Activated CD8-positive, alpha-beta T cell treated with anti-CD3 and anti-CD28 coated beads, Interleukin-2, amount 10 ng/mL, durations not matched to agents 7 days and 5 days (primary cell): ENCODE data around the gene NAGK. TPM values are rescaled to one million over a fixed set of nuclear protein-coding genes. Genes with fewer than 3 reads are reported as not detected.
"Not testable (repeated sequence)": the region's sequence is repeated elsewhere in the genome, so short reads cannot be mapped to it uniquely, and the experiment has no call there.

ENCODE experiments used
- ATAC-seq: fragments of 150-1000 bp; cut with Tn5 transposase; one replicate; pipeline ENCODE4 v1.10.0; 2021; ENCODE audit warnings: moderate library complexity
- CTCF ChIA-PET: fragments of 350-600 bp; sonication (Branson Sonifier 250); formaldehyde crosslinking; loops from one replicate; lab custom pipeline; 2021; ENCODE audit warnings: antibody characterized with exemption; lab: Charles Lee
- POLR2A ChIA-PET: fragments of 350-600 bp; sonication (Branson Sonifier 250); formaldehyde crosslinking; loops from one replicate; lab custom pipeline; 2021; ENCODE audit warnings: antibody characterized with exemption; lab: Charles Lee
- DNase-seq: peaks from one replicate; pipeline ENCODE4 v3.0.0-alpha.2; 2020
- H3K27ac Mint-ChIP-seq: one replicate; pipeline ENCODE4 v1.8.0; 2021; ENCODE audit warnings: mild to moderate bottlenecking, mixed read lengths
- H3K27me3 Mint-ChIP-seq: one replicate; pipeline ENCODE4 v1.8.0; 2021; ENCODE audit warnings: low read depth, mixed read lengths
- H3K36me3 Mint-ChIP-seq: one replicate; pipeline ENCODE4 v1.8.0; 2021; ENCODE audit warnings: low read depth, mixed read lengths
- H3K4me1 Mint-ChIP-seq: one replicate; pipeline ENCODE4 v1.8.0; 2021; ENCODE audit warnings: low read depth, mixed read lengths
- H3K4me3 Mint-ChIP-seq: one replicate; pipeline ENCODE4 v1.8.0; 2021; ENCODE audit warnings: mild to moderate bottlenecking, mixed read lengths
- H3K9me3 Mint-ChIP-seq: one replicate; pipeline ENCODE4 v1.8.0; 2022; ENCODE audit warnings: mixed read lengths; ENCODE audit not compliant: insufficient read depth
- total RNA-seq, 2 experiments: library from RNA; stranded (reverse); gene quantifications; one replicate each; pipeline ENCODE4 v1.2.3, GENCODE V29; 2021

The NAGK gene
- total RNA-seq, 2 experiments from 2014 or later = 68.3 to 75.3 TPM

DNA sequence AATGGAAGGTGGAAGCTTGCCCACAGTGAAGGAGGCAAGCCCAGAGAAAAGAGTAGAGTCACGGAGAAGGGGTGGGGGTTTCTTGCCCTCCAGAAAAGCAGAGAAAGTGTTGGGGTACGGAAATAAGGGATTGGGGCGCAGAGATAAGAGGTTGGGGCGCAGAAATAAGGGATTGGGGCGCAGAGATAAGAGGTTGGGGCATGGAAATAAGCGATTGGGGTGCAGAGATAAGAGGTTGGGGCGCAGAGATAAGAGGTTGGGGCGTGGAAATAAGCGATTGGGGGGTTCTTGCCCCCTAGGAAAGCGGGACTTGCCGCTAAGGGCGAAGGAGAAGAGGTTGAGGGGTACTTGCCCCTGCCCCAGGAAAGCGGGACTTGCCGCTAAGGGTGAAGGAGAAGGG lies 21.0 kb downstream of the NAGK start:
- POLR2A ChIA-PET, H3K36me3 Mint-ChIP-seq, H3K4me3 Mint-ChIP-seq, H3K27ac Mint-ChIP-seq, CTCF ChIA-PET, H3K4me1 Mint-ChIP-seq, DNase-seq, ATAC-seq, H3K9me3 Mint-ChIP-seq: not testable (repeated sequence)
- peaks cover 12% of the 10 kb centered on the region for H3K27me3 Mint-ChIP-seq

DNA sequence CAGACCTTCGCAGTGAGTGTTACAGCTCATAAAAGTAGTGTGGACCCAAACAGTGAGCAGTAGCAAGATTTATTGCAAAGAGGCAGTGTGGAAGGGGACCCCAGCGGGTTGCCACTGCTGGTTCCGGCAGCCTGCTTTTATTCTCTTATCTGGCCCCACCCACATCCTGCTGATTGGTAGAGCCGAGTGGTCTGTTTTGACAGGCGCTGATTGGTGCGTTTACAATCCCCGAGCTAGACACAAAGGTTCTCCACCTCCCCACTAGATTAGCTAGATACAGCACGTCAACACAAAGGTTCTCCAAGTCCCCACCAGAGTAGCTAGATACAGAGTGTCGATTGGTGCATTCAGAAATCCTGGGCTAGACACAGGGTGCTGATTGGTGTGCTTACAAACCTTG lies 23.4 kb downstream of the NAGK start:
- H3K9me3 Mint-ChIP-seq, H3K4me3 Mint-ChIP-seq, H3K27ac Mint-ChIP-seq, H3K27me3 Mint-ChIP-seq, DNase-seq, H3K4me1 Mint-ChIP-seq, ATAC-seq, H3K36me3 Mint-ChIP-seq: not testable (repeated sequence)
- CTCF ChIA-PET = interaction anchor here (1.1 to 1.8 kb wide), 3 partner anchors 9 to 231 kb away, joined by 3 to 13 read pairs (median 4); partner anchors contain the start of gene MPHOSPH10
- POLR2A ChIA-PET = interaction anchor here (0.9 kb wide), 1 partner anchor 23 kb away, joined by 5 read pairs; the partner anchor contains the start of gene NAGK

DNA sequence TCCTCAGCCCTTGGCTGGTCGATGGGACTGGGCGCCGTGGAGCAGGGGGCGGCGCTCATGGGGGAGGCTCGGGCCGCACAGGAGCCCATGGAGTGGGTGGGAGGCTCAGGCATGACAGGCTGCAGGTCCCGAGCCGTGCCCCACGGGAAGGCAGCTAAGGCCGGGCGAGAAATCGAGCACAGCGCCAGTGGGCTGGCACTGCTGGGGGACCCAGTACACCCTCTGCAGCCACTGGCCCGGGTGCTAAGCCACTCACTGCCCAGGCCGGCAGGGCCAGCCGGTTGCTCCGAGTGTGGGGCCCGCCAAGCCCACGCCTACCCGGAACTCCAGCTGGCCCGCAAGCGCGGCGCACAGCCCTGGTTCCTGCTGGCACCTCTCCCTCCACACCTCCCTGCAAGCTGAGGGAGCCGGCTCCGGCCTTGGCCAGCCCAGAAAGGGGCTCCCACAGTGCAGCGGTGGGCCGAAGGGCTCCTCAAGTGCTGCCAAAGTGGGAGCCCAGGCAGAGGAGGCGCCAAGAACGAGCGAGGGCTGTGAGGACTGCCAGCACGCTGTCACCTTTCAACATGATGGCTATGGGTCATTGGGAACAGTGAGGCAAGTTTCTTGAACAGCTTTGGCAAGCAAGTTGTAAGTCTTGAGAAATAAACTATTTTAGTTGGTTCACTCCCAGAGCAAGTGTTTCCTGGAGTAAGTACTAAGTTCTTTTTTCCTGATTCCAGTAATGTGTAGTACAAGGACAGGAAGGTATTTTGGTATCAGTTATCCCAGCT lies 24.2 kb downstream of the NAGK start:
- H3K27me3 Mint-ChIP-seq, H3K27ac Mint-ChIP-seq, H3K4me3 Mint-ChIP-seq, H3K4me1 Mint-ChIP-seq, ATAC-seq, H3K9me3 Mint-ChIP-seq, DNase-seq, H3K36me3 Mint-ChIP-seq: not testable (repeated sequence)
- CTCF ChIA-PET = interaction anchor here (1.4 to 1.8 kb wide), 2 partner anchors 8 to 38 kb away, joined by 3 to 13 read pairs; partner anchors contain the start of gene MPHOSPH10
- POLR2A ChIA-PET = interaction anchor here (0.9 kb wide), 1 partner anchor 24 kb away, joined by 5 read pairs; the partner anchor contains the start of gene NAGK

DNA sequence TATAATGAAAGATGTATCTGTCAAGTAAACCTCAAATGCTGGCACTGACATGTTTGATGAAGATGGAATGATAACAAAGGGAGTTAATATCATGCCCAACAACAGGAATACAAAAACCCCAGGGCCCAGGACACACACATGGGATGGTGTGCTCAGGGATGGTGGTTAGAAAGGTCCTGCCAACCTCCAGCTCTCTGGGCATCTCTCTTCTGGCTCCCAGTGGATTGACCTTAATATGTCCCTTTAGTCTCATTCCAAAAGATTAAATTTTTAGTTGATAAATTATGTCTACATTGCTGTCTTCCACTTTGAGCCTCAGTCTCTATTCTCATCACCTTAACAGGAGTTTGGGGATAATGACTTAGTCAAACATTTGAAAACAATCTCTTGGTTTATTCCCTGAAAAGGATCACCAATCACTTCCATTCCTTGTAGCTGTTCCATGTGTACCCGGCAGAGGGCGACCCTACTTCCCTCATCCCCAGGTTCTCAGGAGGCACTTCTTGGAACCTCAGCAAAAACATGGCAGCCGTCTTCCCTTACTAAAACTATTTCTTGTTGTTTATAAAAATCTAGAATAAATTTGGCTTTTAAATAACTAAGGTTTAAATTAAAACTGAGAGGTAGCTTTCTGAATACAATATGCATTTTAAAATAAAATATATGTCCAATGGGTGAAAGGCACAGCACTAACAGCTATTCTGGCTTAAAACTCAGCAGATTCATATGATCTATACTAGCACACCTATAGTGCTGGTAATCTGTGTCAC lies 31.9 kb downstream of the NAGK start:
- Mint-ChIP-seq H3K4me1 (peaks cover 5% of the 10 kb centered on the region), H3K4me3 (no peak overlapping the region), H3K36me3 (no peaks in the 10 kb centered on the region), H3K27me3 (no peaks in the 10 kb centered on the region), H3K27ac (no peak overlapping the region), H3K9me3 (no peaks in the 10 kb centered on the region)
- ChIA-PET CTCF (interaction anchor here (0.8 to 4.8 kb wide), 16 partner anchors 9 to 183 kb away, joined by 3 to 56 read pairs (median 5); partner anchors contain the start of genes MCEE, MPHOSPH10 and NAGK), POLR2A (interaction anchor here (0.9 kb wide), 2 partner anchors 9 to 32 kb away, joined by 3 read pairs; partner anchors contain the start of gene NAGK)
- DNase-seq (peak; percentile 52), ATAC-seq (peak; percentile 71)

DNA sequence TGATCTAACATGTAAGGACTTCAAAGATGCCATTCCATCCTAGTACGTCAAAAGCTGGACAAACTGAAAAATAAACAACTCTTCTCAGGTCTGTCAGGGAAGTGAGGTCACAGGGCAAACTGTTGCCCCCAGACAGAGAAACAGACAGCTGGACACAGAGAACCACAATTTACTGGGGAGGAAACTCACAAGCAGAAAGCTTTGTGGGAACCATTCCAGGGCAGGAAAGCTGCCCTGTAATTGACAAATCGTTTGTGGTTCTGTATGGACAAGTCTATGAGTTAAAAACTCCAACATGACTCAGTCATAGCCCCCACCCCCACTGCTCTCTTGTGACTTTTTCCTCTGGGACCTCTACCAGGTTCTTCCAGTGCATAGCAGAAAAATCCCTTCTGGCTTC lies 33.2 kb downstream of the NAGK start:
- Mint-ChIP-seq H3K9me3 (no peaks in the 10 kb centered on the region), H3K27ac (no peak overlapping the region), H3K27me3 (no peaks in the 10 kb centered on the region), H3K4me1 (peaks cover 5% of the 10 kb centered on the region), H3K36me3 (no peaks in the 10 kb centered on the region), H3K4me3 (no peak overlapping the region)
- ChIA-PET CTCF (interaction anchor here (0.8 to 4.8 kb wide), 9 partner anchors 9 to 117 kb away, joined by 4 to 56 read pairs (median 11); partner anchors contain the start of genes MCEE and NAGK), POLR2A (no interaction called here)
- no peak for DNase-seq
- no peak for ATAC-seq

DNA sequence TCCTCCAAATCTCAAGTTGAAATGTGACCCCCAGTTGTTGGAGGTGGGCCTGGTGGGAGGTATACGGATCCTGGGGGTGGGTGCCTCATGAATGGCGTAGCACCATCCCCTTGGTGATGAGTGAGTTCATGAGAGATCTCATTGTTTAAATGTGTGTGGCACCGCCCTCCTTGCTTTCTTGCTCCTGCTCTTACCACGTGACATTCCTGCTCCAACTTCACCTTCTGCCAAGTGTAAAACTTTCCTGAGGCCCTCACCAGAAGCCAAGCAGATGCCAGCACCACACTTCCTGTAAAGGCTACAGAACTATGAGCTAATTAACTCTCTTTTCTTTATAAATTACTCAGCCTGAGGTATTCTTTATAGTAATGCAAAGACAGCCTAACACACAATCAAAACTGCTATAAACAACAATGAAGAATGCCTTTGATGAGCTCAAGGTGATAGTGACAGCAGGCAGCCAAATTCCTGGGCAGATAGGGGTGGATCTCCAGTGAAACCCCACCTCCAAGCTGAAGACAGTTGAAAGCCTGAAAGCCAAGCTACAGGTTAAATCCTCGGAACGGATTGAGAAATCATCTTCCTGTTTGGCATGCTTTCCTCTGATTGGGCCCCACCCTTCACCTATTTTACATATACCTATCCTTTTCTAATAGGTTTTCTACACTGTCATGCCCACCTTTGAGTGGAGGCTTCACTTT lies 34.7 kb downstream of the NAGK start:
- DNase-seq (no peak), ATAC-seq (no peak)
- Mint-ChIP-seq H3K9me3 (no peaks in the 10 kb centered on the region), H3K4me3 (no peak overlapping the region), H3K27ac (no peak overlapping the region), H3K4me1 (peaks cover 5% of the 10 kb centered on the region), H3K36me3 (no peaks in the 10 kb centered on the region), H3K27me3 (no peaks in the 10 kb centered on the region)
- CTCF ChIA-PET = interaction anchor here (1.4 kb wide), 1 partner anchor 8 kb away, joined by 3 read pairs; no protein-coding TSS in a partner anchor
- POLR2A ChIA-PET = no interaction called here

DNA sequence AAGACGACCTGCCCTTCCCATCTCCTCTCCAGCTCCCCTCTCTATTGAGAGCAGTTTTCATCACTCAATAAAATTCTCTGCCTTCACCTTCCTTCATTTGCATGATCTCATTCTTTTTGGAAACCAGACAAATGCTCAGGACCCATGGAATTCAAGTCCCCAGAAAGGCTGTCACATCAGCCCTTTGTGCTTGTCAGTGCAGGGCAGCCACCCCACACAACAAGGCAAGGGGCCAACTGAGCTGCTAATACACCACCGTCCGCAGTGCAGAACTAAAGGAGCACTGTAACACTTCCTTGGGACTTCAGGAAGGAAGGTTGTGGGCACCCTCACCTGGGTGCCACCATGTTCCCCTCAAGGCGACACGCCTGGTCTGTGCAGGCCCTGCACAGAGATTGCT lies 35.4 kb downstream of the NAGK start:
- no peaks in the 10 kb centered on the region for H3K9me3 Mint-ChIP-seq
- ATAC-seq = no peak
- CTCF ChIA-PET = interaction anchor here (1.4 kb wide), 1 partner anchor 7 kb away, joined by 3 read pairs; no protein-coding TSS in a partner anchor
- POLR2A ChIA-PET = no interaction called here
- H3K36me3 Mint-ChIP-seq = no peaks in the 10 kb centered on the region
- H3K4me1 Mint-ChIP-seq = peaks cover 5% of the 10 kb centered on the region
- DNase-seq = no peak
- H3K27ac Mint-ChIP-seq = no peak overlapping the region
- no peaks in the 10 kb centered on the region for H3K27me3 Mint-ChIP-seq
- H3K4me3 Mint-ChIP-seq = no peak overlapping the region

DNA sequence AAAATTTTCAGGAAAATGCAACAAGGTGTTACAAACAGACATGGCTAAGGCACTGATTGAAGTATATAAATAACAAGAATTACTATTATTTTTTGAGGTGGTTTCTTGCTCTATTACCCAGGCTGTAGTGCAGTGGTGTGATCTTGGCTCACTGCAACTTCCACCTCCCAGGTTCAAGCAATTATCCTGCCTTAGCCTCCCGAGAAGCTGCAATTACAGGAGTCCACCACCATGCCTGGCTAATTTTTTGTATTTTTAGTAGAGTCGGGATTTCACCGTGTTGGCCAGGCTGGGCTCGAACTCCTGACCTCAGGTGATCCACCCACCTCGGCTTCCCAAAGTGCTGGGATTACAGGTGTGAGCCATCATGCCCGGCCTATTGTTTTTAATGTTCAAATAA lies 38.0 kb downstream of the NAGK start:
- POLR2A ChIA-PET, H3K36me3 Mint-ChIP-seq, H3K9me3 Mint-ChIP-seq, H3K27ac Mint-ChIP-seq, ATAC-seq, H3K4me3 Mint-ChIP-seq, DNase-seq, H3K4me1 Mint-ChIP-seq, H3K27me3 Mint-ChIP-seq: not testable (repeated sequence)
- CTCF ChIA-PET = interaction anchor here (0.8 kb wide), 1 partner anchor 35 kb away, joined by 5 read pairs; no protein-coding TSS in a partner anchor

DNA sequence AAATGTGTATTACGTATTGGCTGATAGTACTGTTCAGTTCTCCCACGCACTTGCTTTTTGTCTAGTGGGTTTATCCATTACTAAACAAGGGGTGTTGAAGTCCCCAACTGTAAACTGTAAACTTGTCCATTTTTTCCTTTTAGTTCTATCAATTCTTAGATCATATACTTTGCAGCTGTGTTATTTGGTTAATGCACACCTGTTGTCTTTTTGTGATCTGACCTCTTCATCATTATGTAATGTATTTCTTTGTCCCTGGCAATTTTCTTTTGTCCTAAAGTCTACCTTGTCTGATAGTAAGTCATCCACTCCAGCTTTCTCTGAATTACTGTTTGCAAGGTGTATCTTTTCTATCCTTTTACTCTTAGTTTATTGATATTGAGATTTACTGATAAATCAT lies 39.6 kb downstream of the NAGK start:
- Mint-ChIP-seq H3K4me3 (no peak overlapping the region), H3K27me3 (no peaks in the 10 kb centered on the region), H3K4me1 (no peaks in the 10 kb centered on the region), H3K36me3 (peaks cover 14% of the 10 kb centered on the region), H3K27ac (no peak overlapping the region), H3K9me3 (no peaks in the 10 kb centered on the region)
- ChIA-PET CTCF (no interaction called here), POLR2A (no interaction called here)
- ATAC-seq = no peak
- no peak for DNase-seq

DNA sequence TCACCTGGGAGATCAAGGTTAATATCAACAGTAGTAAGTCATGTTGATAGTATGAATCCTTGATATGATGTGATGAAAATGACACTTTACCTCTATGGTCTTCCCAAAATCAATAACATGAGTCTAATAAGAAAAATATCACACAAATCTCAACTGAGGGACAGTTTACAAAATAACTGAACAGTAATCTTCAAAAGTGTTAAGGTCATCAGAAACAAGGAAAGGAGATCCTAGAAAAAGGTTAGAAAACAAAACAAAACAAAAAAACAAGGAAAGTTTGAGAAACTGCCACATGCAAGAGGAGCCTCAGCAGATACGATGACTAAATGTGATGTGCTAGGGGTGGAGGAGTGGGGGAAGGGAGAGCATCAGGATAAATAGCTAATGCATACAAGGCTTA lies 45.4 kb downstream of the NAGK start:
- H3K36me3 Mint-ChIP-seq = peaks cover 17% of the 10 kb centered on the region
- no peak overlapping the region for H3K4me3 Mint-ChIP-seq
- H3K4me1 Mint-ChIP-seq = no peaks in the 10 kb centered on the region
- no peak for ATAC-seq
- no peaks in the 10 kb centered on the region for H3K27me3 Mint-ChIP-seq
- CTCF ChIA-PET = interaction anchor here (1.0 to 1.4 kb wide), 2 partner anchors 13 to 114 kb away, joined by 4 to 7 read pairs; partner anchors contain the start of gene PAIP2B
- no peak overlapping the region for H3K27ac Mint-ChIP-seq
- DNase-seq = no peak
- H3K9me3 Mint-ChIP-seq = no peaks in the 10 kb centered on the region
- POLR2A ChIA-PET = interaction anchor here (1.0 kb wide), 1 partner anchor 50 kb away, joined by 4 read pairs; no protein-coding TSS in a partner anchor

DNA sequence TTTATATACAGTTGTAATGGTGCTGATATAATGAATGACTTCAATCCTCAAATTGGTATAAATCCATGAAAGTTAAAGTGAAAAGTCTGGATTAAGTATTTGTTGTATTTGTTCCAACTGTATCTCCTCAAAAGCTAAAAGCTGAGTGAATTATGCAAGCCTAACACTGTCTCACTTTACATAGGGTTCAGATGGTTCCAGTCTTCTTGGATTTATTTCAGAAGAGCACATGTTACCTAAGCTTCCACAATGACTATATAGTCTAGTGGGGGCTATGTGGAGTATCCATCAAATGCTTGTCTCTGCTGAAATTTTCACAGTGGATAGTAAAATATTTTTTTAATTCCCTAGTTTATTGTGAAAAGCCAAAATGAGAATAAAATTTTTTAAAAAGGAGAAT lies 48.6 kb downstream of the NAGK start:
- ChIA-PET CTCF (interaction anchor here (1.0 kb wide), 1 partner anchor 16 kb away, joined by 4 read pairs; no protein-coding TSS in a partner anchor), POLR2A (no interaction called here)
- ATAC-seq (no peak), DNase-seq (no peak)
- no peaks in the 10 kb centered on the region for H3K9me3 Mint-ChIP-seq
- peaks cover 13% of the 10 kb centered on the region for H3K36me3 Mint-ChIP-seq
- no peaks in the 10 kb centered on the region for H3K27me3 Mint-ChIP-seq
- H3K27ac Mint-ChIP-seq = no peak overlapping the region
- H3K4me1 Mint-ChIP-seq = no peaks in the 10 kb centered on the region
- no peak overlapping the region for H3K4me3 Mint-ChIP-seq
